Thymus (tissue), 11 donors: ENCODE results near the gene RBM4. TPM values are rescaled to one million over a fixed set of nuclear protein-coding genes. Genes with fewer than 3 reads are reported as not detected.

Experiments
- DNase-seq, 9 donors: peaks; one replicate each; pipeline ENCODE4 v3.0.0-alpha.2; 2013; ENCODE audit warnings: low spot score in 9 of 9, low read depth in 6 of 9, missing footprints in 1 of 9
- H3K27ac ChIP-seq, 2 donors: one replicate each; pipeline ENCODE4 v1.5.1; 2013; ENCODE audit warnings: control low read depth in 1 of 2, low read depth in 1 of 2, low read length in 1 of 2, mild to moderate bottlenecking in 1 of 2, moderate library complexity in 1 of 2
- H3K27me3 ChIP-seq, 2 donors: one replicate each; pipeline ENCODE4 v1.5.1; 2013; ENCODE audit warnings: low read length in 1 of 2; ENCODE audit not compliant: control insufficient read depth in 2 of 2, insufficient read depth in 1 of 2
- H3K36me3 ChIP-seq, 2 donors: one replicate each; pipeline ENCODE4 v1.5.1; 2013; ENCODE audit warnings: low read length in 1 of 2, mild to moderate bottlenecking in 1 of 2, moderate library complexity in 1 of 2; ENCODE audit not compliant: control insufficient read depth in 2 of 2, insufficient read depth in 2 of 2
- H3K4me1 ChIP-seq, 2 donors: one replicate each; pipeline ENCODE4 v1.5.1; 2013; ENCODE audit warnings: low read length in 2 of 2; ENCODE audit not compliant: control insufficient read depth in 2 of 2, insufficient read depth in 2 of 2
- H3K4me3 ChIP-seq, 2 donors: one replicate each; pipeline ENCODE4 v1.5.1; 2013; ENCODE audit warnings: low read length in 2 of 2, control low read depth in 1 of 2, mild to moderate bottlenecking in 1 of 2
- H3K9me3 ChIP-seq, 2 donors: one replicate each; pipeline ENCODE4 v1.5.1; 2013; ENCODE audit warnings: low read length in 1 of 2, mild to moderate bottlenecking in 1 of 2; ENCODE audit not compliant: control insufficient read depth in 2 of 2, insufficient read depth in 1 of 2
- WGBS: extraction: QIAGEN DNeasy Blood & Tissue Kit; methylation state at CpG from one replicate; pipeline ENCODE4 v1.1.7; 2013; 5-methylcytosine and 5-hydroxymethylcytosine counted together
- polyA plus RNA-seq: library from polyadenylated mRNA; stranded (reverse); fragments of 200-250 nt; gene quantifications from one replicate; pipeline ENCODE4 v1.2.3, GENCODE V29; 2013
- total RNA-seq: library from RNA; stranded (reverse); fragments of 120-200 nt; gene quantifications from one replicate; pipeline ENCODE4 v1.2.4, GENCODE V29; 2013
- donor health status: healthy.

The RBM4 gene
- total and polyA plus RNA-seq, 2 donors, result 121 to 147 TPM

DNA sequence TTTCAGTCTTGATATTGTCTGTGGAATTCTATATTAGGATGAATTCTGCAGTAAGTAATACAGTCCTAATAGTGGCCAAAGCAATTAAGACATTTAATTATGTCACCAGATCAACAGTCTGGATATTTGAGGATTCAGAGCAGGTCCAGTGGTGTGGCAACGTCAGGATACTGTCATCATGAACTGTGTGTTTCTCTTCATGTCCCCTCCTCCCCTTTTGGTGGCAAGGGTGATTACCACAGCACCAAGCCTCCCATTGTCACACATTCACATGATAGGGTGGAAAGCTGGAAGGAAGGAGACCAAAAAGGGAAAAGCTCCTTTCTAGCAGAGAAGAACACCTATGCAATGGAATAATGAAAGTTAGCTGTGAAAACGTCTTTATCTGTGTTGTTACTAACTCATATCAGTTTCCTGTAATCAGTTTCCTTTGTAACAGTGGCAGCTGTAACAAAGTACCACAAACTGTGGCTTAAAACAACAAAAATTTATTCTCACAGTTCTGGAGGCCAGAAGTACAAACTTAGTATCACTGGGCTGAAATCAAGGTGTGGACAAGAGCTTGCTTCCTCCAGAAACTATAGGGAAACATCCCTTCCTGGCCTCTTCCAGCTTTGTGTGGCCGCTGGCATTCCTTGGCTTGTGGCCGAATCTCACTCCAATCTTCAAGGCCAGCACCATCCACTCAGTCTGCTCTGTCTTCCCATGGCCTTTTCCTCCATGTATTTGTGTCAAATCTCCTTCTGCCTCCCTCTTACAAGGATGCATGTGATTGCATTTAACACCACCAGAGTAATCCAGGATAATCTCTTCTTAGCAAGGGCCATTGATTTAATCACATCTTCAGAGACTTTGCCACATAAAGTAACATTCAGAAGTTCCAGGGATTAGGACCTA, 28.5 kb upstream of the RBM4 start:
- Histone ChIP-seq H3K4me1 (peaks cover 3 to 9% of the 10 kb centered on the region in 2 donors), H3K4me3 (no peak overlapping the region), H3K36me3 (peaks cover 20 to 22% of the 10 kb centered on the region in 2 donors), H3K9me3 (peaks cover 0 to 3% of the 10 kb centered on the region in 2 donors), H3K27me3 (no peaks in the 10 kb centered on the region), H3K27ac (peak overlapping the region; percentile 67 to 76)
- DNase-seq, result peak in 1 of 9 donors; percentile 28
- 60% methylated on average over 4 of the region's 4 CpGs for WGBS

DNA sequence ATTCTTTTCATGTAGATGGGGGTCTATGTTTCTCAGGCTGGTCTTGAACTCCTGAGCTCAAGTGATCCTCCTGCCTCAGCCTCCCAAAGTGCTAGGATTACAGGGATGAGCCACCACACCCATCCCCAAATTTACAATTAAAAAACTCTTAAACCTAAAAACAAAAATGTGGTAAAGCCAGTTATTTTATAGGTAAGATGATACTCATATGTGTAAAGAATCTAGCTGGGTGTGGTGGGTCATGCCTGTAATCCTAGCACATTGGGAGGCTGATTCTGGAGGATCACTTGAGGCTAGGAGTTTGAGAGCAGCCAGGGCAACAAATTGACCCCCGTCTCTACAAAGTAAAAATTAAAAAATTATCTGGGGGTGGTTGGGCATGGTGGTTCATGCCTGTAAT, 26.0 kb upstream of the RBM4 start:
- no peak overlapping the region for H3K4me3 ChIP-seq
- H3K4me1 ChIP-seq, result peaks cover 10 to 17% of the 10 kb centered on the region in 2 donors
- peaks cover 0 to under 1% of the 10 kb centered on the region in 2 donors for H3K36me3 ChIP-seq
- H3K9me3 ChIP-seq, result peaks cover 0 to 3% of the 10 kb centered on the region in 2 donors
- no peaks in the 10 kb centered on the region for H3K27me3 ChIP-seq
- no peak overlapping the region for H3K27ac ChIP-seq
- 95% methylated on average over 1 of the region's 1 CpG for WGBS
- no peak for DNase-seq

DNA sequence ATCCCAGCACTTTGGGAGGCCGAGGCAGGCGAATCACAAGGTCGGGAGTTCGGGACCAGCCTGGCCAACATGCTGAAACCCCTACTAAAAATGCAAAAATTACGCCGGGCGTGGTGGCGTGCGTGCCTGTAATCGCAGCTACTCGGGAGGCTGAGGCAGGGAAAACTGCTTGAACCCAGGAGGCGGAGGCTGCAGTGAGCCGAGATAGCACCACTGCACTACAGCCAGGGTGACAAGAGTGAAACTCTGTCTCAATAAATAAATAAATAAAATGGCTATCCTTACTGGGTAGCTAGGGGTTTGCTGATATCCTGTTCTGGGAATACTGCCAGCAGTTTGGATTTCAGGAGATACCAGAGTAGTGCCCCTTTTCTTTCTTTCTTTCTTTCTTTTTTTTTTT, 24.4 kb upstream of the RBM4 start:
- Histone ChIP-seq H3K4me1 (peaks cover 18 to 33% of the 10 kb centered on the region in 2 donors), H3K4me3 (no peak overlapping the region), H3K36me3 (peaks cover 0 to 7% of the 10 kb centered on the region in 2 donors), H3K27ac (no peak overlapping the region), H3K9me3 (peaks cover 0 to 3% of the 10 kb centered on the region in 2 donors), H3K27me3 (no peaks in the 10 kb centered on the region)
- DNase-seq, result no peak
- 99% methylated on average over 13 of the region's 13 CpGs for WGBS

DNA sequence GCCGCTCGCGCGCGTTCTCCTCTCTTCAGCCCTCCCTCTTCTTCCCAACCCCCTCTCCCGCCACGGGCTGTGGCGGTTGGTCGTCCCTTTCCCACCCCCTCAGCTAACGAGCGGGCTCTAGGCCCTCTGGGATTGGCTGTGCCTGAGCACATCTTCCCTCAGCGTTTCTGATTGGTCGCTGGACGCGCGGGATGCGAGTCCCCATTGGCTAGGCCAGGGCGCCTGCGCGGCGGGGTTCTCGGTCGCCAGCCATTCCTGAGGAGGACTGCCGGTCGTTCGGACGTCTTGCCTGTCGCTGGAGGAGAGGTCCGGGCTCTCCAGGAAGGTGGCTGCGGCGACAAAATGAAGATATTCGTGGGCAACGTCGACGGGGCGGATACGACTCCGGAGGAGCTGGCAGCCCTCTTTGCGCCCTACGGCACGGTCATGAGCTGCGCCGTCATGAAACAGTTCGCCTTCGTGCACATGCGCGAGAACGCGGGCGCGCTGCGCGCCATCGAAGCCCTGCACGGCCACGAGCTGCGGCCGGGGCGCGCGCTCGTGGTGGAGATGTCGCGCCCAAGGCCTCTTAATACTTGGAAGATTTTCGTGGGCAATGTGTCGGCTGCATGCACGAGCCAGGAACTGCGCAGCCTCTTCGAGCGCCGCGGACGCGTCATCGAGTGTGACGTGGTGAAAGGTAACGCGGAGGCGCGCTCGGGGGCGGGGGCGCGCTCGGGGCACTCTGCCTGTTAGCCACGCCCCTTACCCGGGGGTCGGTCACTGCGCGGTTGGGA, 21.9 kb upstream of the RBM4 start, which contains the start of gene RBM14:
TSS of gene RBM14 (plus strand) at position 252 of the 776 bp plus-strand sequence. CDS start at position 343, 91 bp downstream.
- peak; percentile 97 to 100 (median 98) for DNase-seq
- no peaks in the 10 kb centered on the region for H3K27me3 ChIP-seq
- WGBS, result under 1% methylated on average over 90 of the region's 90 CpGs
- H3K27ac ChIP-seq, result peak within 1 kb of the TSS; percentile 96 to 99
- peak within 1 kb of the TSS; percentile 78 to 92 for H3K4me3 ChIP-seq
- H3K9me3 ChIP-seq, result no peaks in the 10 kb centered on the region
- H3K36me3 ChIP-seq, result peaks cover 2 to 24% of the 10 kb centered on the region in 2 donors
- peaks cover 22 to 43% of the 10 kb centered on the region in 2 donors for H3K4me1 ChIP-seq

DNA sequence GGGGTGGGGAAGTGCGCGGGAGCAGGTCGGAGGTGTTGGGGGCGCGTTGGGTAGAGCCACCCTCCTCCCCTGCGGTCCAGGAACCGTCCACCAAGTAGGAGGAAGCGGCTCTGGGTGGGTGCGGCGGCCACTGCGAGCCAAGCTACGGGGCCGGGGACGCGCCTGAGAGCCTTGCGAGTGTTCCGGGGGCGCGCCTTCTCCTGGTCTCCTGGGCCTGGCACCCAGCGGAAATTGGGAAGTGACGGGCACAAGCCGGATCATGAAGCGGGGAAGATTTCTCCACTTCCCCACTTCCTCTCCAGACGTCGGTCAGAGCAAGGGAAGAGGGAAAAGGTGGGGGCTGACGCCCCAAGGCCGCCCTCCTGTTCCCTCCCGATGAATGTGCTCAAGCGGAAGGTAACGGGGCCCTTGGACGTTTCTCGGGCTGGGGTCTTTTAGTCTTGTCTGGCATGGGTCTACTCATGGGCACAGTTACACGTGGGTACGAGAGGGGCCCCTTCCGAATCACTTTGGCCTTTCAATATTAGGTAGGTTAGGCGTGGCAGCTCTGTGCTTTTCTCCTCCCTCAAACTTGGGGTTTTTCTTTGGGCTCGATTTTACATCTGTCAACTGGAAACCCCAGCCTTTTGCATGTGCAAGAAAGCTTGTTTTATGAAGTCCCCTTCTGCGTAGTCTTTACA, 21.2 kb upstream of the RBM4 start:
- Histone ChIP-seq H3K36me3 (peaks cover 2 to 31% of the 10 kb centered on the region in 2 donors), H3K27me3 (no peaks in the 10 kb centered on the region), H3K4me3 (peak overlapping the region; percentile 78 to 92), H3K4me1 (peaks cover 22 to 43% of the 10 kb centered on the region in 2 donors), H3K27ac (peak overlapping the region; percentile 96 to 99), H3K9me3 (no peaks in the 10 kb centered on the region)
- no peak for DNase-seq
- WGBS, result under 1% methylated on average over 38 of the region's 38 CpGs

DNA sequence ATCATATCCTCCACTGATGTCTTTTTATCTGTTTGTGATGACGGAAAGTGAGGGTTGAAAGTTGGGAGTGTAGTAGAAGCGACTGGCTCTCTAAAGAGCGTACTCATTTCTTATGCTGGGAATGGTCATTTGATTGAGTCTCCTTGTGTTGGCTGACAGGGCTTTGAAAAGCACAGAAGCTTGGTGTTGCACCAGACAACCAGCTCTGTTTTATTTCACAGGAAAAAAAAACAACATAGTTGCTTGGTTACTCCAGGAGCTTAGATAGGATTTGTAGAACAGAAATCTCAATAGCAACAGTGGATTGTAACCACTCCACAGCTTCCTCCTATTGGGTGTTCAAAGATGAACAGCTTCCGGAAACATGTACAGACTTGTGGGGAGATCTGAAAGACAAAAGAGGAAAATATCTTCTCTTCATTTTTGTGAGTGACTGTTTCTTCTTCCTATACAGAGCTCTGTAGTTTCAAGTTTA, 19.4 kb upstream of the RBM4 start:
- peaks cover 22 to 43% of the 10 kb centered on the region in 2 donors for H3K4me1 ChIP-seq

DNA sequence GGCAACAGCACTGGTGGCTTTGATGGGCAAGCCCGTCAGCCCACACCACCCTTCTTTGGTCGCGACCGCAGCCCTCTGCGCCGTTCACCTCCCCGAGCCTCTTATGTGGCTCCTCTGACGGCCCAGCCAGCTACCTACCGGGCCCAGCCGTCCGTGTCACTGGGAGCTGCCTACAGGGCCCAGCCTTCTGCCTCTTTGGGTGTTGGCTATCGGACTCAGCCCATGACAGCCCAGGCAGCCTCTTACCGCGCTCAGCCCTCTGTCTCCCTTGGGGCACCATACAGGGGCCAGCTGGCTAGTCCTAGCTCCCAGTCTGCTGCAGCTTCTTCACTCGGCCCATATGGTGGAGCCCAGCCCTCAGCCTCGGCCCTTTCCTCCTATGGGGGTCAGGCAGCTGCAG, 14.1 kb upstream of the RBM4 start:
- no peaks in the 10 kb centered on the region for H3K27me3 ChIP-seq
- DNase-seq, result no peak
- no peak overlapping the region for H3K27ac ChIP-seq
- peaks cover 71 to 95% of the 10 kb centered on the region in 2 donors for H3K36me3 ChIP-seq
- 96% methylated on average over 16 of the region's 16 CpGs for WGBS
- peaks cover 6 to 16% of the 10 kb centered on the region in 2 donors for H3K4me1 ChIP-seq
- no peaks in the 10 kb centered on the region for H3K9me3 ChIP-seq
- no peak overlapping the region for H3K4me3 ChIP-seq

More for the DNA sequence above, 19.4 kb upstream of the RBM4 start:
- peak in 6 of 9 donors; percentile 51 to 83 (median 56) for DNase-seq
- Histone ChIP-seq H3K9me3 (no peaks in the 10 kb centered on the region), H3K27me3 (no peaks in the 10 kb centered on the region), H3K27ac (peak overlapping the region; percentile 82 to 96), H3K4me3 (peak overlapping the region; percentile 78 to 92), H3K36me3 (peaks cover 17 to 49% of the 10 kb centered on the region in 2 donors)
- 38% methylated on average over 4 of the region's 4 CpGs for WGBS

DNA sequence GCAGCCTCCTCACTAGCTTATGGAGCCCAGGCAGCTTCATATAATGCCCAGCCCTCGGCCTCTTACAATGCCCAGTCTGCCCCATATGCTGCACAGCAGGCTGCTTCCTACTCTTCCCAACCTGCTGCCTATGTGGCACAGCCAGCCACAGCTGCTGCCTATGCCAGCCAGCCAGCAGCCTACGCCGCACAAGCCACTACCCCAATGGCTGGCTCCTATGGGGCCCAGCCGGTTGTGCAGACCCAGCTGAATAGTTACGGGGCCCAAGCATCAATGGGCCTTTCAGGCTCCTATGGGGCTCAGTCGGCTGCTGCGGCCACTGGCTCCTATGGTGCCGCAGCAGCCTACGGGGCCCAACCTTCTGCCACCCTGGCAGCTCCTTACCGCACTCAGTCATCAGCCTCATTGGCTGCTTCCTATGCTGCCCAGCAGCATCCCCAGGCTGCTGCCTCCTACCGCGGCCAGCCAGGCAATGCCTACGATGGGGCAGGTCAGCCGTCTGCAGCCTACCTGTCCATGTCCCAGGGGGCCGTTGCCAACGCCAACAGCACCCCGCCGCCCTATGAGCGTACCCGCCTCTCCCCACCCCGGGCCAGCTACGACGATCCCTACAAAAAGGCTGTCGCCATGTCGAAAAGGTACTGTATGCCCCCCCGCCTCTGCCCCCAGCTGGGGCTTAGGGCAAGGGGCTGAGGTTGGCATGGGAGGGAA, 13.3 kb upstream of the RBM4 start:
- no peak overlapping the region for H3K27ac ChIP-seq
- no peak for DNase-seq
- no peaks in the 10 kb centered on the region for H3K27me3 ChIP-seq
- WGBS, result 99% methylated on average over 26 of the region's 26 CpGs
- peaks cover 78 to 98% of the 10 kb centered on the region in 2 donors for H3K36me3 ChIP-seq
- H3K4me3 ChIP-seq, result no peak overlapping the region
- no peaks in the 10 kb centered on the region for H3K9me3 ChIP-seq
- peaks cover 6 to 9% of the 10 kb centered on the region in 2 donors for H3K4me1 ChIP-seq
